Measurements from ENCODE around the gene SSTR4. TPM values are rescaled to one million over a fixed set of nuclear protein-coding genes. Genes with fewer than 3 reads are reported as not detected.
"Not testable (repeated sequence)": the region's sequence is repeated elsewhere in the genome, so short reads cannot be mapped to it uniquely, and the experiment has no call there.

Gene SSTR4
- total RNA-seq, 1 experiment from 2014 or later, result not detected

DNA sequence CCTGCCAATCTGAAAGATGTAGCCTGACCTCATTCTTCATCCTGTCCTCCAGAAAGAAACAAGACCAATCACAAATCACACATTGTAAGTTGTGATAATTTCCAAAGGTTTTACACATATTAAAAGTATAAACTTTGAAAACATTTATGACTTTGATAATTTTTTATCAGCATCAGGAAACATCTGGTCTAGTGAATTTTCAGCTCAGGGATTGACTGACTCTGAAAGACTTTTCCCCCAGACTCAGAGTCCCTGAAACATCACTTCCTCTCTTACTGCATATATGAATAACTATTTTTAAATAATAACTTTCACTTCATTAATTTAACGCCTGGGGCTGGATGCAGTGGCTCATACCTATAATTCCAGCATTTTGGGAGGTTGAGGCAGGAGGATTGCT is 48.5 kb upstream of the SSTR4 start (continued):
- TF ChIP-seq ATF1 (CRISPR knock-in tag; IDR thresholded peaks at IDR 0.05), result no peak

DNA sequence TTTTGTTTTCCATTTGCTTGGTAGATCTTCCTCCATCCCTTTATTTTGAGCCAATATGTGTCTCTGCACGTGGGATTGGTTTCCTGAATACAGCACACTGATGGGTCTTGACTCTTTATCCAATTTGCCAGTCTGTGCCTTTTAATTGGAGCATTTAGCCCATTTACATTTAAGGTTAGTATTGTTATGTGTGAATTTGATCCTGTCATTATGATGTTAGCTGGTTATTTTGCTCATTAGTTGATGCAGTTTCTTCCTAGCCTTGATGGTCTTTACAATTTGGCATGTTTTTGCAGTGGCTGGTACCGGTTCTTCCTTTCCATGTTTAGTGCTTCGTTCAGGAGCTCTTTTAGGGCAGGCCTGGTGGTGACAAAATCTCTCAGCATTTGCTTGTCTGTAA is 43.7 kb upstream of the SSTR4 start:
- DNase-seq (ENCODE audit: low spot score); H3K27ac Mint-ChIP-seq; H3K4me1 Mint-ChIP-seq; H3K4me3 Mint-ChIP-seq; POLR2A ChIA-PET; CTCF ChIA-PET; ATAC-seq: not testable (repeated sequence)
- Mint-ChIP-seq H3K27me3 (ENCODE audit: low read depth) (peaks cover 13% of the 10 kb centered on the region), H3K36me3 (peaks cover 25% of the 10 kb centered on the region), H3K9me3 (peaks cover 43% of the 10 kb centered on the region)

DNA sequence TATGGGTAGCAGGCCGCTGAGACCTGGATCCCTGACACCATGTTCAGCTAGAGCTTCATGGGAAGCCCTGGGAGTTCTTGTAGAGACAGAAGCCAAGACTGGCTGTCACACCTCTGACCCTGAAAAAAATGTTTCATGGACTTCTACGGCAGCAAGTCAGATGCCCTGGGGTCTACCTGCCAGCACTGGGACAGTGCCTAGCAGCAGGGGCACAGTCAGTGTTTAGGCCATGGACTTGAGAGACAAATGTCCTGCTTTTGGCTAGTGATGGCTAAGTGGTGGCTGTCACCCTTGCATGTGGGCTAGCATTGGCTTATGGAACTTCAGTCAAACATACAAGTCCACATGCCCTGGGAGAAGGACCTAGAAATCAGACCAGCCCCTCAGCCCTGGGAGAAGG is 41.3 kb upstream of the SSTR4 start:
- DNase-seq (ENCODE audit: low spot score) (no peak), ATAC-seq (no peak)
- TF ChIP-seq, protein P1, sequence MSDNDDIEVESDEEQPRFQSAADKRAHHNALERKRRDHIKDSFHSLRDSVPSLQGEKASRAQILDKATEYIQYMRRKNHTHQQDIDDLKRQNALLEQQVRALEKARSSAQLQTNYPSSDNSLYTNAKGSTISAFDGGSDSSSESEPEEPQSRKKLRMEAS (CRISPR knock-in tag; IDR thresholded peaks at IDR 0.05), result no peak
- TF ChIP-seq, protein P2, sequence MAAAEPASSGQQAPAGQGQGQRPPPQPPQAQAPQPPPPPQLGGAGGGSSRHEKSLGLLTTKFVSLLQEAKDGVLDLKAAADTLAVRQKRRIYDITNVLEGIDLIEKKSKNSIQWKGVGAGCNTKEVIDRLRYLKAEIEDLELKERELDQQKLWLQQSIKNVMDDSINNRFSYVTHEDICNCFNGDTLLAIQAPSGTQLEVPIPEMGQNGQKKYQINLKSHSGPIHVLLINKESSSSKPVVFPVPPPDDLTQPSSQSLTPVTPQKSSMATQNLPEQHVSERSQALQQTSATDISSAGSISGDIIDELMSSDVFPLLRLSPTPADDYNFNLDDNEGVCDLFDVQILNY (CRISPR knock-in tag; IDR thresholded peaks at IDR 0.05), result no peak
- TF ChIP-seq, protein P3, sequence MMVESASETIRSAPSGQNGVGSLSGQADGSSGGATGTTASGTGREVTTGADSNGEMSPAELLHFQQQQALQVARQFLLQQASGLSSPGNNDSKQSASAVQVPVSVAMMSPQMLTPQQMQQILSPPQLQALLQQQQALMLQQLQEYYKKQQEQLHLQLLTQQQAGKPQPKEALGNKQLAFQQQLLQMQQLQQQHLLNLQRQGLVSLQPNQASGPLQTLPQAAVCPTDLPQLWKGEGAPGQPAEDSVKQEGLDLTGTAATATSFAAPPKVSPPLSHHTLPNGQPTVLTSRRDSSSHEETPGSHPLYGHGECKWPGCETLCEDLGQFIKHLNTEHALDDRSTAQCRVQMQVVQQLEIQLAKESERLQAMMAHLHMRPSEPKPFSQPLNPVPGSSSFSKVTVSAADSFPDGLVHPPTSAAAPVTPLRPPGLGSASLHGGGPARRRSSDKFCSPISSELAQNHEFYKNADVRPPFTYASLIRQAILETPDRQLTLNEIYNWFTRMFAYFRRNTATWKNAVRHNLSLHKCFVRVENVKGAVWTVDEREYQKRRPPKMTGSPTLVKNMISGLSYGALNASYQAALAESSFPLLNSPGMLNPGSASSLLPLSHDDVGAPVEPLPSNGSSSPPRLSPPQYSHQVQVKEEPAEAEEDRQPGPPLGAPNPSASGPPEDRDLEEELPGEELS (CRISPR knock-in tag; IDR thresholded peaks at IDR 0.05), result no peak
- no peak for TF ChIP-seq ELF4 (CRISPR knock-in tag; IDR thresholded peaks at IDR 0.05; ENCODE audit: low read depth)
- TF ChIP-seq, protein P4, sequence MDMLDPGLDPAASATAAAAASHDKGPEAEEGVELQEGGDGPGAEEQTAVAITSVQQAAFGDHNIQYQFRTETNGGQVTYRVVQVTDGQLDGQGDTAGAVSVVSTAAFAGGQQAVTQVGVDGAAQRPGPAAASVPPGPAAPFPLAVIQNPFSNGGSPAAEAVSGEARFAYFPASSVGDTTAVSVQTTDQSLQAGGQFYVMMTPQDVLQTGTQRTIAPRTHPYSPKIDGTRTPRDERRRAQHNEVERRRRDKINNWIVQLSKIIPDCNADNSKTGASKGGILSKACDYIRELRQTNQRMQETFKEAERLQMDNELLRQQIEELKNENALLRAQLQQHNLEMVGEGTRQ (CRISPR knock-in tag; IDR thresholded peaks at IDR 0.05), result no peak
- no peak for TF ChIP-seq ATF1 (CRISPR knock-in tag; IDR thresholded peaks at IDR 0.05)
- no peak for TF ChIP-seq JUN (CRISPR knock-in tag; IDR thresholded peaks at IDR 0.05)
- TF ChIP-seq, protein P5, sequence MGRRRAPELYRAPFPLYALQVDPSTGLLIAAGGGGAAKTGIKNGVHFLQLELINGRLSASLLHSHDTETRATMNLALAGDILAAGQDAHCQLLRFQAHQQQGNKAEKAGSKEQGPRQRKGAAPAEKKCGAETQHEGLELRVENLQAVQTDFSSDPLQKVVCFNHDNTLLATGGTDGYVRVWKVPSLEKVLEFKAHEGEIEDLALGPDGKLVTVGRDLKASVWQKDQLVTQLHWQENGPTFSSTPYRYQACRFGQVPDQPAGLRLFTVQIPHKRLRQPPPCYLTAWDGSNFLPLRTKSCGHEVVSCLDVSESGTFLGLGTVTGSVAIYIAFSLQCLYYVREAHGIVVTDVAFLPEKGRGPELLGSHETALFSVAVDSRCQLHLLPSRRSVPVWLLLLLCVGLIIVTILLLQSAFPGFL (CRISPR knock-in tag; IDR thresholded peaks at IDR 0.05; ENCODE audit: borderline replicate concordance), result no peak
- no peak for TF ChIP-seq JAZF1 (CRISPR knock-in tag; IDR thresholded peaks at IDR 0.05)
- TF ChIP-seq GABPB1 (CRISPR knock-in tag; IDR thresholded peaks at IDR 0.05), result no peak
- TF ChIP-seq OVOL2 (CRISPR knock-in tag; IDR thresholded peaks at IDR 0.05; ENCODE audit: borderline replicate concordance), result no peak
- TF ChIP-seq NFATC4 (CRISPR knock-in tag; IDR thresholded peaks at IDR 0.05), result no peak
- TF ChIP-seq SOX15 (CRISPR knock-in tag; IDR thresholded peaks at IDR 0.05), result no peak
- Mint-ChIP-seq H3K4me1 (no peaks in the 10 kb centered on the region), H3K27ac (no peak overlapping the region), H3K36me3 (peaks cover 25% of the 10 kb centered on the region), H3K4me3 (no peak overlapping the region), H3K9me3 (peaks cover 40% of the 10 kb centered on the region), H3K27me3 (ENCODE audit: low read depth) (peaks cover 11% of the 10 kb centered on the region)
- POLR2A ChIA-PET, result no interaction called here
- CTCF ChIA-PET, result no interaction called here

DNA sequence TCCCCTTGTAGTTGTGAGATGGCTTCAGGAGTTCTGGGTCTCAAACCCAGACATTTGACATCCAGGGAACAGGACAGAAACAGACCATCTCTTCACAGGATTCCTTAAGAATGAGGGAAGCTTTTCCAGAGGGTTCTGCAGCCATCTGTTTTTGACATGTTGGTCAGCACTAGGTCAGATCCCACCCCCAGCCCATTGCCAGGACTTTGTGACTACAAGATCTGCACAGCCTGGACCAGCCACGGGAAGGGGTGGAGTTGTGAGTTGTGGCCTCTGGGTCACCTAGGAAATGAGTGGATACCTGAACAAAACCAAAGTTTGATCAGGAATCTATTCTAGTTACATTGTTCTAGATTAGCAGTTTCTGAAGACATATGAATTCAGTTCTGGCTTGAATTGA is 39.2 kb upstream of the SSTR4 start:
- ChIA-PET POLR2A (no interaction called here), CTCF (no interaction called here)
- no peak for DNase-seq (ENCODE audit: low spot score)
- H3K27me3 Mint-ChIP-seq (ENCODE audit: low read depth), result peaks cover 11% of the 10 kb centered on the region
- H3K4me1 Mint-ChIP-seq, result no peaks in the 10 kb centered on the region
- peaks cover 25% of the 10 kb centered on the region for H3K36me3 Mint-ChIP-seq
- H3K27ac Mint-ChIP-seq, result no peak overlapping the region
- H3K4me3 Mint-ChIP-seq, result no peak overlapping the region
- peaks cover 34% of the 10 kb centered on the region for H3K9me3 Mint-ChIP-seq
- no peak for ATAC-seq
- TF ChIP-seq NR1H2 (CRISPR knock-in tag; IDR thresholded peaks at IDR 0.05) (no peak), HMGA2 (CRISPR knock-in tag; IDR thresholded peaks at IDR 0.05) (no peak), TEAD1 (CRISPR knock-in tag; IDR thresholded peaks at IDR 0.05) (no peak), ZNF317 (CRISPR knock-in tag; IDR thresholded peaks at IDR 0.05; ENCODE audit: borderline replicate concordance, low read depth) (no peak), TEAD4 (CRISPR knock-in tag; IDR thresholded peaks at IDR 0.05) (no peak), FOXP1 (CRISPR knock-in tag; IDR thresholded peaks at IDR 0.05; ENCODE audit: borderline replicate concordance) (no peak)
- TF ChIP-seq, protein P6, sequence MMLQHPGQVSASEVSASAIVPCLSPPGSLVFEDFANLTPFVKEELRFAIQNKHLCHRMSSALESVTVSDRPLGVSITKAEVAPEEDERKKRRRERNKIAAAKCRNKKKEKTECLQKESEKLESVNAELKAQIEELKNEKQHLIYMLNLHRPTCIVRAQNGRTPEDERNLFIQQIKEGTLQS (CRISPR knock-in tag; conservative IDR thresholded peaks at IDR 0.05), result no peak
- TF ChIP-seq, protein P7, sequence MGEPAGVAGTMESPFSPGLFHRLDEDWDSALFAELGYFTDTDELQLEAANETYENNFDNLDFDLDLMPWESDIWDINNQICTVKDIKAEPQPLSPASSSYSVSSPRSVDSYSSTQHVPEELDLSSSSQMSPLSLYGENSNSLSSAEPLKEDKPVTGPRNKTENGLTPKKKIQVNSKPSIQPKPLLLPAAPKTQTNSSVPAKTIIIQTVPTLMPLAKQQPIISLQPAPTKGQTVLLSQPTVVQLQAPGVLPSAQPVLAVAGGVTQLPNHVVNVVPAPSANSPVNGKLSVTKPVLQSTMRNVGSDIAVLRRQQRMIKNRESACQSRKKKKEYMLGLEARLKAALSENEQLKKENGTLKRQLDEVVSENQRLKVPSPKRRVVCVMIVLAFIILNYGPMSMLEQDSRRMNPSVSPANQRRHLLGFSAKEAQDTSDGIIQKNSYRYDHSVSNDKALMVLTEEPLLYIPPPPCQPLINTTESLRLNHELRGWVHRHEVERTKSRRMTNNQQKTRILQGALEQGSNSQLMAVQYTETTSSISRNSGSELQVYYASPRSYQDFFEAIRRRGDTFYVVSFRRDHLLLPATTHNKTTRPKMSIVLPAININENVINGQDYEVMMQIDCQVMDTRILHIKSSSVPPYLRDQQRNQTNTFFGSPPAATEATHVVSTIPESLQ (CRISPR knock-in tag; IDR thresholded peaks at IDR 0.05), result no peak
- TF ChIP-seq, protein P3 (CRISPR knock-in tag; IDR thresholded peaks at IDR 0.05), result no peak
- TF ChIP-seq, protein P2 (CRISPR knock-in tag; IDR thresholded peaks at IDR 0.05), result no peak

Measured in WTC11 (cell line).